Stimulated activated CD4-positive, alpha-beta T cell treated with anti-CD3 and anti-CD28 coated beads, Interleukin-4, amount 100 ng/mL, for 1 hour (primary cell): Measurements from ENCODE around the gene CXXC5.
A peak's percentile ranks its signal among the peaks of the same experiment; 100 is the strongest.

Source experiments
- DNase-seq: peaks from one replicate; pipeline ENCODE4 v3.0.0-alpha.2; 2020

CXXC5 gene

GRCh38 chr5:139638736-139639618, 9.2 kb upstream of the CXXC5 start:
- no peak for DNase-seq

GRCh38 chr5:139639619-139640380, 8.3 kb upstream of the CXXC5 start:
- no peak for DNase-seq

GRCh38 chr5:139640421-139641115, 7.6 kb upstream of the CXXC5 start:
- no peak for DNase-seq

GRCh38 chr5:139641116-139642080, 6.8 kb upstream of the CXXC5 start:
- DNase-seq: no peak

- DNase-seq: no peak
These were observed 5.9 kb upstream of the CXXC5 start for GRCh38 chr5:139642213-139642612.

GRCh38 chr5:139642891-139643871, 5.0 kb upstream of the CXXC5 start:
- DNase-seq: no peak

- DNase-seq: no peak
These were observed 4.1 kb upstream of the CXXC5 start for GRCh38 chr5:139644001-139644456.

- DNase-seq: no peak
These were observed 3.3 kb upstream of the CXXC5 start for GRCh38 chr5:139644646-139645429.

GRCh38 chr5:139645430-139645871, 2.7 kb upstream of the CXXC5 start:
- DNase-seq: no peak

- no peak for DNase-seq
These were observed 2.0 kb upstream of the CXXC5 start for GRCh38 chr5:139646111-139646510.

GRCh38 chr5:139646912-139647505, 1.1 kb upstream of the CXXC5 start:
- no peak for DNase-seq

GRCh38 chr5:139647506-139648204, 494 bp upstream of the CXXC5 start:
- no peak for DNase-seq

GRCh38 chr5:139649082-139649991, 1.2 kb downstream of the CXXC5 start:
- DNase-seq: no peak

- DNase-seq: peak; percentile 41
These were observed 2.0 kb downstream of the CXXC5 start for GRCh38 chr5:139650031-139650688.

GRCh38 chr5:139650689-139651042, 2.5 kb downstream of the CXXC5 start:
- no peak for DNase-seq

- DNase-seq: no peak
These were observed 3.1 kb downstream of the CXXC5 start for GRCh38 chr5:139651043-139651834.
